H1 (cell line): Measurements from ENCODE around the gene DOK7. TPM values are rescaled to one million over a fixed set of nuclear protein-coding genes. Genes with fewer than 3 reads are reported as not detected.

Experiments used
- CHD7 ChIP-seq: fragments of 300-600 bp; sonication (generic); IDR thresholded peaks from 2 replicates; pipeline ENCODE4 v1.7.1; 2012; ENCODE audit warnings: low read length, moderate library complexity, mild to moderate bottlenecking, inconsistent platforms; ENCODE audit not compliant: insufficient replicate concordance
- HDAC2 ChIP-seq, 2 experiments: fragments of 300-600 bp in 1 of 2; sonication (generic) in 1 of 2; IDR thresholded peaks; 2 replicates each; pipeline ENCODE4 v1.6.1; 2011 to 2012; ENCODE audit warnings: low read depth in 2 of 2, low read length in 2 of 2, mild to moderate bottlenecking in 2 of 2, moderate library complexity in 2 of 2, borderline replicate concordance in 1 of 2, inconsistent platforms in 1 of 2
- HDAC6 ChIP-seq: IDR thresholded peaks from one replicate; pipeline ENCODE4 v1.7.1; 2012; ENCODE audit warnings: low read depth, mild to moderate bottlenecking, inconsistent platforms, low read length, moderate library complexity
- KDM5A ChIP-seq: fragments of 200-600 bp; IDR thresholded peaks from 2 replicates; pipeline ENCODE4 v1.7.1; 2012; ENCODE audit warnings: mild to moderate bottlenecking, low read length, inconsistent platforms, mixed read lengths
- polyA plus RNA-seq, 7 experiments: library from polyadenylated mRNA; depleted of rRNA in 3 of 7; stranded (reverse) in 5 of 7; unstranded in 2 of 7; fragments of >200 nt in 5 of 7; fragments of 200-250 nt in 2 of 7; gene quantifications; 1 replicate in 5 of 7; 2 replicates in 1 of 7; 4 replicates in 1 of 7; pipeline versions ENCODE4 v1.2.1 to v1.2.3, GENCODE V29; 2011 to 2013; ENCODE audit warnings: missing spikeins in 2 of 7, mixed read lengths in 2 of 7
- total RNA-seq: library from RNA; stranded (reverse); fragmentation: NEBNext Ultra II Directional; extraction: Animal tissue kit (Norgen Biotek cat#: 25700); gene quantifications from 2 replicates; pipeline ENCODE4 v1.2.1, GENCODE V29; 2021

Gene DOK7
- total and polyA plus RNA-seq, 2 of the 8 experiments (the other 6 are each of a cell fraction or from before 2014, with no cell fraction given) = 0.32 TPM; not detected in 1

- TF ChIP-seq CHD7 (no peak), HDAC2 (IDR thresholded peaks at IDR 0.05; ENCODE audit: borderline replicate concordance in 1 of 2, low read depth in 2 of 2, low read length in 2 of 2) (no peak), HDAC6 (no peak), KDM5A (no peak)
- TF ChIP-seq, all 59 proteins: peak for 0
These were observed 56.6 kb downstream of the DOK7 start (continued) for GRCh38 chr4:3519468-3520264.
